Activated CD8-positive, alpha-beta memory T cell treated with anti-CD3 and anti-CD28 coated beads for 24 hours (primary cell): ENCODE results near the gene USP17L11.
"Not testable (repeated sequence)": the region's sequence is repeated elsewhere in the genome, so short reads cannot be mapped to it uniquely, and the experiment has no call there.

ENCODE experiments used
- DNase-seq: peaks from one replicate; pipeline ENCODE4 v3.0.0-alpha.2; 2020

Gene USP17L11, protein sequence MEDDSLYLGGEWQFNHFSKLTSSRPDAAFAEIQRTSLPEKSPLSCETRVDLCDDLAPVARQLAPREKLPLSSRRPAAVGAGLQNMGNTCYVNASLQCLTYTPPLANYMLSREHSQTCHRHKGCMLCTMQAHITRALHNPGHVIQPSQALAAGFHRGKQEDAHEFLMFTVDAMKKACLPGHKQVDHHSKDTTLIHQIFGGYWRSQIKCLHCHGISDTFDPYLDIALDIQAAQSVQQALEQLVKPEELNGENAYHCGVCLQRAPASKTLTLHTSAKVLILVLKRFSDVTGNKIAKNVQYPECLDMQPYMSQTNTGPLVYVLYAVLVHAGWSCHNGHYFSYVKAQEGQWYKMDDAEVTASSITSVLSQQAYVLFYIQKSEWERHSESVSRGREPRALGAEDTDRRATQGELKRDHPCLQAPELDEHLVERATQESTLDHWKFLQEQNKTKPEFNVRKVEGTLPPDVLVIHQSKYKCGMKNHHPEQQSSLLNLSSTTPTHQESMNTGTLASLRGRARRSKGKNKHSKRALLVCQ

GRCh38 chr4:9215105-9215504 is at the start of gene USP17L11:
TSS of gene USP17L11 (plus strand) at chr4:9215405. CDS start at chr4:9215405, 0 bp downstream.
- not testable (repeated sequence) for DNase-seq

DNA sequence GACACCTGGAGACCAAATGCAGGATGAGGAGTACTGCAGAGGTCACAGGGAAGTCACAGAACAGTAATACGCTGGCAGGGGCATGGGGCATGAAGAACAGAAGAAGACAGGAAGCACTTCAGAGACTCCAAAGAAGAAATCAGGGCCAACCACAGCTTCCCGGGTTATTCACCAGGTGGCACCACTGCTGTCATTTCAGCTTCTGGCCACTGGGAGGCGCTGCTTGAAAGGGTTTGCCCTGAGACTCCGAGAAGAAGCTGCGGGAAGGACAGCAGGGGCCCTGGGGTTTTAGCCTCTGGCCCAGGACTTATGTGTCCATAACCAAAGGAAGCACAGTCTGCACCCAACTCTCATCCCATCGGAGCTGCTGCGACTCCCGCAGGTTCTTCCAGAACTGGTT is 49.2 kb upstream of the USP17L11 start:
- not testable (repeated sequence) for DNase-seq

DNA sequence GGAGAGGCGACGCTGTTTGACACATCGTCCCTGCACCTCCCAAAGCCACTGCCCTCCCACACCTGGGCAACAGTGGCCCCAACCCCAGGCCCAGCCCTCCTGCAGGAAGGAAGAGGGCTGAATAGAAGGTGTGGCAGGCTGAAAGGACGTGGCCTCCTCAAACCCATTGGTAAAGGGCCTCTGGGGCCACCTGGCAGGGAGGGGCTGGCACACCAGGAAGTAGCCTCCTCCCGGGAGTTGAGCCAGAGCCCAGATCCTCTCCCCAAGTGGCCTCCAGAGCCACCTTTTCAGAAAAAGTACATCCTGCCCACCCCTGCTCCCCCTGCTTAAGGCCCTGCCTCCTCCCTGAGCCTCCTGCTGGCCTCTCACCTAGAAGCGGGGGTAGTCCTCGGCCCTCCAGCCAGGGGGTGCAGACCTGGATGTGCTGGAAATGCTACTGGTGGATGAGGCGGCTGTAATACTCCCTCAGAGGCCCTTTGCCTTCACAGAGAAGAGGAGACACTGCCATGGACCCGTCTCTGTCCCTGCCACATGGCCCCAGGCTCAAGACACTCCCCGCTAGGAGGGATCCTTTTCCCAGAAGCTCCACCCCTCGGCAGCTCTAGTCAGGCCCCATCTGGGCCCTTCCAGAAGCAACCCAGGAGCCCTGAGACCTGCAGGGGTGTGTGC is 45.3 kb upstream of the USP17L11 start, which contains the start of gene FAM90A26:
Gene FAM90A26 (plus strand): TSS at position 619 of the 669 bp plus-strand sequence. CDS start 2,764 bp downstream, outside the sequence.
- not testable (repeated sequence) for DNase-seq

DNA sequence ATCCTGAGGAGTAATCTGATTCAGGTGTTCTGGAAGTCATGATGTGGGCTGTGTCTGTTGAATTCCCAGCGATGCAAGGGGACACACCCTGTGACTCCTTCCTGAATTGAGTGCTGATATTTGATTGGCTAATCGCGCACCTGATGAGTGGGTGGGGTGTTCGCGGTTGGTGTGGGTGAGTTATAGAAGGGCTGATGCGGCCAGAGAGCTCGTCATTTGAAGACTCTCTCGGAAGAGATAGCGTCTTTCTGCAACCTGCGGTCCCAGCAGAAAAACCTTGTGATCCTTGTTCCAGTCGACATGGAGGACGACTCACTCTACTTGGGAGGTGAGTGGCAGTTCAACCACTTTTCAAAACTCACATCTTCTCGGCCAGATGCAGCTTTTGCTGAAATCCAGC is 4.8 kb upstream of the USP17L11 start, which contains the start of gene USP17L10:
Gene USP17L10 (plus strand): TSS at position 301 of the 400 bp plus-strand sequence. CDS start 0 bp downstream, at position 301.
- not testable (repeated sequence) for DNase-seq

DNA sequence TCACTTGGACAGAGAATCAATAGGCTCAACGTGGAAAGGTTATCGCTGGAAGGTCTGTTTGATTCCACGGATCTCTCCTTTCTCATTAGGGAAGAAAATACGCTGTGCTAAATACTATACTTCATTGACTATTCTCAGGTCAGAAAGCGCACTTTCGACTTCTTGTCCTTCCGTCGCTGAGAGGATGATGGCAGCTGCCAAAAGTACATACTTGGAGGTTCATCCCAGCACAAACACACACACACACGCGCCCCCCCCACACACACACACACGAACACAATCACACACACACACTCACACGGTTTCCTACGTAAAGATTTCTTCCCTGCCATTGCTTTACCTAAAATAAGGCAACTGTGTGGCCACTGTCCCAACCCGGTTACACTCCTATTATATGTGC is 504 bp upstream of the USP17L11 start:
- DNase-seq = not testable (repeated sequence)

DNA sequence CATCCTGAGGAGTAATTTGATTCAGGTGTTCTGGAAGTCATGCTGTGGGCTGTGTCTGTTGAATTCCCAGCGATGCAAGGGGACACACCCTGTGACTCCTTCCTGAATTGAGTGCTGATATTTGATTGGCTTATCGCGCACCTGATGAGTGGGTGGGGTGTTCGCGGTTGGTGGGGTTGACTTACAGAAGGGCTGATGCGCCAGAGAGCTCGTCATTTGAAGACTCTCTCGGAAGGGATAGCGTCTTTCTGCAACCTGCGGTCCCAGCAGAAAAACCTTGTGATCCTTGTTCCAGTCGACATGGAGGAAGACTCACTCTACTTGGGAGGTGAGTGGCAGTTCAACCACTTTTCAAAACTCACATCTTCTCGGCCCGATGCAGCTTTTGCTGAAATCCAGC is 4.6 kb downstream of the USP17L11 start, which contains the start of gene USP17L12:
Gene USP17L12 (plus strand): TSS at position 301 of the 400 bp plus-strand sequence. CDS start 0 bp downstream, at position 301.
- DNase-seq = not testable (repeated sequence)

- DNase-seq = not testable (repeated sequence)
Observed at GRCh38 chr4:9224596-9224995, 9.4 kb downstream of the USP17L11 start, which contains the start of gene USP17L13. TSS of gene USP17L13 (plus strand) at chr4:9224896. CDS start at chr4:9224896, 0 bp downstream.

DNA sequence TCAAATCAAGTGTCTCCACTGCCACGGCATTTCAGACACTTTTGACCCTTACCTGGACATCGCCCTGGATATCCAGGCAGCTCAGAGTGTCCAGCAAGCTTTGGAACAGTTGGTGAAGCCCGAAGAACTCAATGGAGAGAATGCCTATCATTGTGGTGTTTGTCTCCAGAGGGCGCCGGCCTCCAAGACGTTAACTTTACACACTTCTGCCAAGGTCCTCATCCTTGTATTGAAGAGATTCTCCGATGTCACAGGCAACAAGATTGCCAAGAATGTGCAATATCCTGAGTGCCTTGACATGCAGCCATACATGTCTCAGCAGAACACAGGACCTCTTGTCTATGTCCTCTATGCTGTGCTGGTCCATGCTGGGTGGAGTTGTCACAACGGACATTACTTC is 15.0 kb downstream of the USP17L11 start:
- not testable (repeated sequence) for DNase-seq

DNA sequence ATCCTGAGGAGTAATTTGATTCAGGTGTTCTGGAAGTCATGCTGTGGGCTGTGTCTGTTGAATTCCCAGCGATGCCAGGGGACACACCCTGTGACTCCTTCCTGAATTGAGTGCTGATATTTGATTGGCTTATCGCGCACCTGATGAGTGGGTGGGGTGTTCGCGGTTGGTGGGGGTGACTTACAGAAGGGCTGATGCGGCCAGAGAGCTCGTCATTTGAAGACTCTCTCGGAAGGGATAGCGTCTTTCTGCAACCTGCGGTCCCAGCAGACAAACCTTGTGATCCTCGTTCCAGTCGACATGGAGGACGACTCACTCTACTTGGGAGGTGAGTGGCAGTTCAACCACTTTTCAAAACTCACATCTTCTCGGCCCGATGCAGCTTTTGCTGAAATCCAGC is 18.9 kb downstream of the USP17L11 start, which contains the start of gene USP17L15:
Gene USP17L15 (plus strand): TSS at position 301 of the 400 bp plus-strand sequence. CDS start 0 bp downstream, at position 301.
- DNase-seq = not testable (repeated sequence)

- DNase-seq = not testable (repeated sequence)
Observed at GRCh38 chr4:9238461-9238860, 23.3 kb downstream of the USP17L11 start.

- not testable (repeated sequence) for DNase-seq
Observed at GRCh38 chr4:9243579-9243978, 28.4 kb downstream of the USP17L11 start, which contains the start of gene USP17L17. TSS of gene USP17L17 (plus strand) at chr4:9243879. CDS start at chr4:9243879, 0 bp downstream.

DNA sequence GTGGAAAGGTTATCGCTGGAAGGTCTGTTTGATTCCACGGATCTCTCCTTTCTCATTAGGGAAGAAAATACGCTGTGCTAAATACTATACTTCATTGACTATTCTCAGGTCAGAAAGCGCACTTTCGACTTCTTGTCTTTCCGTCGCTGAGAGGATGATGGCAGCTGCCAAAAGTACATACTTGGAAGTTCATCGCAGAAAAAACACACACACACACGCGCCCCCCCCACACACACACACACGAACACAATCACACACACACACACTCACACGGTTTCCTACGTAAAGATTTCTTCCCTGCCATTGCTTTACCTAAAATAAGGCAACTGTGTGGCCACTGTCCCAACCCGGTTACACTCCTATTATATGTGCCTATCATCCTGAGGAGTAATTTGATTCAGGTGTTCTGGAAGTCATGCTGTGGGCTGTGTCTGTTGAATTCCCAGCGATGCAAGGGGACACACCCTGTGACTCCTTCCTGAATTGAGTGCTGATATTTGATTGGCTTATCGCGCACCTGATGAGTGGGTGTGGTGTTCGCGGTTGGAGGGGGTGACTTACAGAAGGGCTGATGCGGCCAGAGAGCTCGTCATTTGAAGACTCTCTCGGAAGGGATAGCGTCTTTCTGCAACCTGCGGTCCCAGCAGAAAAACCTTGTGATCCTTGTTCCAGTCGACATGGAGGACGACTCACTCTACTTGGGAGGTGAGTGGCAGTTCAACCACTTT is 32.9 kb downstream of the USP17L11 start, which contains the start of gene USP17L18:
Gene USP17L18 (plus strand): TSS at position 678 of the 728 bp plus-strand sequence. CDS start 0 bp downstream, at position 678.
- DNase-seq = peak; percentile 55

DNA sequence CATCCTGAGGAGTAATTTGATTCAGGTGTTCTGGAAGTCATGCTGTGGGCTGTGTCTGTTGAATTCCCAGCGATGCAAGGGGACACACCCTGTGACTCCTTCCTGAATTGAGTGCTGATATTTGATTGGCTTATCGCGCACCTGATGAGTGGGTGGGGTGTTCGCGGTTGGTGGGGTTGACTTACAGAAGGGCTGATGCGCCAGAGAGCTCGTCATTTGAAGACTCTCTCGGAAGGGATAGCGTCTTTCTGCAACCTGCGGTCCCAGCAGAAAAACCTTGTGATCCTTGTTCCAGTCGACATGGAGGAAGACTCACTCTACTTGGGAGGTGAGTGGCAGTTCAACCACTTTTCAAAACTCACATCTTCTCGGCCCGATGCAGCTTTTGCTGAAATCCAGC is 37.9 kb downstream of the USP17L11 start, which contains the start of gene USP17L19:
Gene USP17L19 (plus strand): TSS at position 301 of the 400 bp plus-strand sequence. CDS start 0 bp downstream, at position 301.
- not testable (repeated sequence) for DNase-seq

GRCh38 chr4:9257824-9258223 is 42.6 kb downstream of the USP17L11 start, which contains the start of gene USP17L20:
TSS of gene USP17L20 (plus strand) at chr4:9258124. CDS start at chr4:9258124, 0 bp downstream.
- not testable (repeated sequence) for DNase-seq

- DNase-seq = not testable (repeated sequence)
Observed at GRCh38 chr4:9262572-9262971, 47.4 kb downstream of the USP17L11 start, which contains the start of gene USP17L21. TSS of gene USP17L21 (plus strand) at chr4:9262872. CDS start at chr4:9262872, 0 bp downstream.
